NB4 (cell line): Measurements from ENCODE around the gene DRAXIN.

Experiments
- MAX ChIP-seq: IDR thresholded peaks from 2 replicates; pipeline ENCODE4 v1.6.1; 2011; ENCODE audit warnings: low read depth, low read length
- POLR2A ChIP-seq: IDR thresholded peaks from 2 replicates; pipeline ENCODE4 v1.6.1; 2011; ENCODE audit warnings: mild to moderate bottlenecking; ENCODE audit not compliant: insufficient read length; ENCODE audit errors: extremely low read depth

DNA sequence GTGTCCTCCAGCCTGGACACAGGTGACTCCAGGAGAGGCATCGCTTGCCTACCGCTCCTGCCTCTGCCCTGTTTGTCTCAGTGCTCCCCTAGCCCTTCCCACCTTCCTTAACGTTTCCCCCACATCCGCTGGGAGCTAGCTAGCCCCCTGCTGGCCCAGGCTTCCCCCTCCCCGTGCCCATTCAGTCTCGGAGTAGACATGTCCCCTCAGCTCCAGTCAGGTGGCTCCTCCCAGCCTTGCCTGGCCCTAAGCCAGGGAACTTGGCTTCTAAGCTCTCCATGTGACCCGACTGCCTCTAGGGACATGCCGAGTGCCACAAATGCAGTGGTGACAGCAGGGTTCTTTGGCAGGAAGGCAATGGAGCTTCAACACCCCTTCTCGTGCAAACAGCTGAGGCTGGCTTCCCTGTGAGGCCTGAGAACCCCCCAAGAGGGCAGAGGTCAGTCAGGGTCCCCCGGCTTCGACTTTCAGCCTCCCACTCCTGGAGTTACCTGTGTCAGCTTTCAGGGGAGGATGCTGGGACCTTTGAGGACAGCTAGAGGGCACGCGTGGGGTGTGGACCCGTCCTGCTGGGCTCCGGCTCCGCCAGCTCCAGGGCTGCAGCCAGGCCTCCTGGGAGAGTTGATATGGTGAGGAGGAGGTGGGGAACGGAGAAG lies 16.2 kb downstream of the DRAXIN start:
- peak; percentile 41; the same call in 1 of the 2 replicates for TF ChIP-seq MAX
- TF ChIP-seq POLR2A: no peak
